ENCODE results near the gene HSP90B1.

Gene HSP90B1

GRCh38 chr12:103969391-103969790 is 39.2 kb downstream of the HSP90B1 start:
- in situ Hi-C loops (cut with MboI; ENCODE audit: low sequenced_read_pairs), result no loop called here

GRCh38 chr12:103973909-103974308 is 43.7 kb downstream of the HSP90B1 start:
- in situ Hi-C loops (cut with MboI; ENCODE audit: low sequenced_read_pairs), result no loop called here

- in situ Hi-C loops (cut with MboI; ENCODE audit: low sequenced_read_pairs), result no loop called here
These were observed 45.2 kb downstream of the HSP90B1 start for GRCh38 chr12:103975368-103975767.

- in situ Hi-C loops (cut with MboI; ENCODE audit: low sequenced_read_pairs), result no loop called here
These were observed 48.3 kb downstream of the HSP90B1 start for GRCh38 chr12:103978384-103978982.

GRCh38 chr12:103986829-103987228 is 56.6 kb downstream of the HSP90B1 start:
- in situ Hi-C loops (cut with MboI; ENCODE audit: low sequenced_read_pairs), result no loop called here

- in situ Hi-C loops (cut with MboI; ENCODE audit: low sequenced_read_pairs), result no loop called here
These were observed 64.0 kb downstream of the HSP90B1 start for GRCh38 chr12:103994235-103994634.

- in situ Hi-C loops (cut with MboI; ENCODE audit: low sequenced_read_pairs), result no loop called here
These were observed 66.4 kb downstream of the HSP90B1 start for GRCh38 chr12:103996595-103996994.

GRCh38 chr12:103997286-103997900 is 67.2 kb downstream of the HSP90B1 start:
- in situ Hi-C loops (cut with MboI; ENCODE audit: low sequenced_read_pairs), result no loop called here

All from hTERT RPE-1 (cell line).